ACHN (cell line): Measurements from ENCODE around the gene SLC45A1.

ENCODE experiments used
- DNase-seq: peaks from one replicate; pipeline ENCODE4 v3.0.0-alpha.2; 2015
- in situ Hi-C: cut with HindIII; loops from 2 replicates; pipeline ENCODE4 v1.10.0; 2017; ENCODE audit warnings: low sequenced_read_pairs, low pct_ligation_motif_present, low pct_unique_long_range_greater_than_20kb

SLC45A1 gene

DNA sequence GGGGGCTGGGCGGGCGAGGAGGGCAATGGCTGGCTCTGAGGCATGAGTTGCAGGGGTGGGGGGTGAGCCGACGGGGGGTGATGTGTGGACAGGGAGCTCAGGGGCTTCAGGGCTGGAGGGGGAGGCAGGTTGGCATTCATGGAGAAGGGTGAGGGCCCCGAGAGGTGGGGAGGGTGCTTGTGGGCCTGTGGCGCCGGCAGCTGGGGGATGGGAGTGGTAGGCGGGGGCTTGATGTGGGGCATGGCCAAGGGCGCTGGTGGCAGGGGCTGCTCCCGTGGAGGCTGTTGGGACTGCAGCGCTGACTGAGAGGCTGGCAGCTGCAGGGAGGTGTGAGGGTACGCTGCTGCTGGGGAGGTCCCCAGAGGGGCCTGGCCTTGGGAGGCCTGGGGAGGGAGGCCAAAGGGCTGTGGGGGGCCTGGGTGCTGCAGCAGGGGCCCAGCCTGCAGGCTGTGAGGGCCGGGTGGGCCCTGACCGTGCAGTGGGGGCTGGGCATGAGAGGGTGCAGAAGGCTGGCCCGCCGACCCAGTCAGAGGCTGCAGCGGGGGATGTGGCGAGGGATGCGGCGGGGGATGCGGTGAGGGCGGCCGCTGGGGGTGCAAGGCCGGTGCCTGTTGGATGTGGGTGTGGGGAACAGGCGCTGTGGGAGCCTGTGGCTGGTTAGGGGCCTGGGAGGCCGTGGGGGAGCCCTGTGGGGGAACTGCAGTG, 42.7 kb downstream of the SLC45A1 start:
- DNase-seq = no peak
- in situ Hi-C loops = no loop called here

DNA sequence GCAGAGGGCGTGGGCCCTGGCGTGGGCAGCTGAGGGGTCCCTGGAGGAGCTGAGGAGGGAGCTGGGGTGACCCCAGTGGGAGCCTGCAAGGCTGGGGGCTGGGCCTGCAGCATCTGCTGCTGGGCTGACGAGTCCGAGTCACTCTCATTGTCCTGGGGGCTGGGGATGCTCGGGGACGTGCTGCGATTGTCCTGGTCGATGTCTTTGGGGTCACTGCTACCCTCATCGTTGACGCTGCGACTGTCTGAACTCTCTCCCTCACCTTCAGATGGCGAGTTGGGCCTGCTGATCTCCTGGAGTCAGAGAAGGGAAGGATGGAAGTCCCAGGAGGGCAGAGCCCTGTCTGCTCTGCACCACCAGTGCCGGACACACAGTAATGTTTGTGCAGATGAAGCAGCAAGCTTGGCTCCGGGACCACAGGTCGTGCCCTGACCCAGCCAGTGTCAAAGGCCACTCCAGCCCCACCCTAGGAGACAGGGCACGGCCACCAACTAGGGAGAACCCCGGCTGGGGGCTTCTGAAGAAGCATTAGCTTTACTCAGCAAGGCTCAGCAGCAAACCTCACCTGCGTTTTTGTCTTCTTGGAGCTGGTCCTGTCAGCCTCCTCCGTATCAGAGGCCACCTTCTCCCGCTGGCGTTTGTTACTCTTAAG, 43.4 kb downstream of the SLC45A1 start:
- in situ Hi-C loops = no loop called here
- no peak for DNase-seq

DNA sequence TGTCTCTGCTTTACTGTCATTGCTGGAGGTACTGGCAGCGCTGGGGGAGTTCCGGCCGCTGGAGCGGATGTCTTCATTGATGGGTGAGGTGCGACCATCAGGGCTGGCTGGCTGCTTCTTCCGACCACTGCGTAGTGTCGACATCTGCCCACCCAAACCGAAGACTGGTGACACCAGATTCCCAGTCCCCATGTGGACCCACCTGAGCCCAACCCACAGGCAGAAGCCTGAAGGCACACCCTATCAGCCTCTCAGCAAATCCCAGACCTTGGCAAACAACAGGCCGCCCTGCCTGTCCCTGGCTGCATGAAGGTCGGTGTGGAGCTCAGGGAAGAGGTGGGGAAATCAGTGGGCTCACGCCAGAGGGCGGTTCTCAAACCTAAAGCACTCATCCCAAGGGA, 44.8 kb downstream of the SLC45A1 start:
- no peak for DNase-seq
- in situ Hi-C loops = no loop called here

DNA sequence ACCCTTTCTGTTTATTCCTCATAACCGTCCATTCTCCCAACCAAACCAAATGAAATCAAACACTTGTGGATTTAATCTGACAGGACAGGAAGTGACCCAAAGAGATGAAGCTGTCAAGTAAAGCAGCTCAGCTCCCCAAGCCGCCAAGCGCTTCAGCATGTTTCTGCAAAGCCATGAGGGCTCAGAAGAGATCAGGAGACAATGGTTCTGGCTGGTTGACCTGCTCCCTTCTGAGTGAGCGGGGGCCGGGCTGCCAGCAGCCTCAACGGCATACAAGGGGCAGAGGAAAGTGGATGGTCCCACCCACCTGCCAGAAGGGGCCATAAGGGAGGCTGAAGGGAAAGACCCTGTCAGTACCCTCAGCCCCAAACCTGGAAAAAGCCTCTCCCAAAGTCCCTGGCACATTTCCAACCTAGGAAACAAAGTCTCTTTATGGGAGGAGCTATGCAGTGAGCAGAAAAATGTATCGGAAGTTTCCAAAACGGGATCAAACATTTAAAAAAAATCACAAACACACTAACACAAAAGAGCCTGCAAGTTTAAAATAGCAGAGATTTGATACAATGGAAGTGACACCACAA, 45.4 kb downstream of the SLC45A1 start:
- in situ Hi-C loops = no loop called here

DNA sequence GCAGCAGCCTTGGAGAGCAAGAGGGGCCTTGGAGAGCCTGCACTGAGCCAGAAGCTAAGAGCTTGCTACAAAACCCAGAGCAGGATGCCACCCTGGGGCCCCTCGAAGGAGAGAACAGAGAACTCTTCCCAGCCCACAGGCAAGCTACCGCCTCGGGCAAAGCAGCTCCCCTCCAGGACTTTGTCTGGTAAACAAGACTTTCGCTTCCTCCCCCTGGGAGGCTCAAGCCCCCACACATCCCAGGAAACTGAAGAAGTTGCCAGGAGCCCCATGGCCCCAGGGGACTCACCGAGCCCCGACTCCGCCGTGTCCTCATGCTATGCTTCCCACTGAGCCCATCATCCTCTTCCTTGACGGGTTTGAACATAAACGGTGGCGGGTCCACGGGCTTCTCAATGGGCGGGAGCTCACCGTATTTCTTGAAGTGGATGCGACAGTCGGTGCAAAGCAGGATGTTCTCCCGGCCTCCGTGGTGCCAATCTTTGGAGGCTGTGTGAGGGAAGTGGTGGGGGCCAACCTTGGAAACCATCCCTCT, 45.9 kb downstream of the SLC45A1 start:
- in situ Hi-C loops = no loop called here
- DNase-seq = no peak

More for the DNA sequence above, 45.4 kb downstream of the SLC45A1 start:
- no peak for DNase-seq

DNA sequence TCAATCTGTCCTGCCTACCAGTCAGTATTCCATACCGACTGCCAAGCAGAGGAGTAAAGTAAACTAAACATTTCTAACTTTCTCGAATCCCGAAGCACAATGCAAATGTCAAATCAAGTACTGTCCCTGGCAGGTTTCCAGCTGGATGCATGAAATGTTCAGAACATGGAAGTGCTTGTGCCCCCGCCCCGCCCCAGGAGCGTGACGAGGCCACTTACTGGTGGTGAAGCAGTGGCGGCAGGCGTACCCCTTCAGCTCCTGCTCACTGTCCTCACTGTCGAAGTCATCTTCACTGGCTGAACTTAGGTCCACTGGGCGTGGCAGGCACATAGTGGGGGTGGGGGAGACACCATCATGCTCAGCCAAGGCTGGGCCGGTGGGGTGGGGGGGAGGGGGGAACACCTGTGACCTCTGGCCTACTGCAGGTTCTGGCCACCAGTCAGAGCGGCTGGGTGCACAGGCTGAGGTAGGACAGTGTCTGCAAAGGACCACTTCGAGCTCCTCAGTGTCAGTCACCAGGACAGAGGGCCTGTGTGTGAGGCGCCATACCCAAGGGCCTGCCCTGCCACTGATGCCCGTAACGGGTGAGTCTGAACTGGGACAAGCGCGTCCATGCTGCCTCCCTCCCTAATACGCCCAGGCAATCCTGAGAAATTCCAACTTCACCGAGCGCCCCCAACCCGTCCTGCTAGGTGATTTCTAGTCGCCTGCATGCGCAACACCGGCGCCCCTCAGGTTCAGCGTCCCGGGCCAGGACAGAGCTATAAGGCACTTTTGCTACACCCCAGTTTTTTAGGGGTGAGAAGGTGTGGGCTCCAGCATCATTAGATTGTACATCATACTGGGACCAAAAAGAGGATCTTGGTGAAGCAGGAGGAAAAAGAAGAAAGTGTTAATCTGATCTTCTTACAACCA, 46.9 kb downstream of the SLC45A1 start:
- in situ Hi-C loops = no loop called here

DNA sequence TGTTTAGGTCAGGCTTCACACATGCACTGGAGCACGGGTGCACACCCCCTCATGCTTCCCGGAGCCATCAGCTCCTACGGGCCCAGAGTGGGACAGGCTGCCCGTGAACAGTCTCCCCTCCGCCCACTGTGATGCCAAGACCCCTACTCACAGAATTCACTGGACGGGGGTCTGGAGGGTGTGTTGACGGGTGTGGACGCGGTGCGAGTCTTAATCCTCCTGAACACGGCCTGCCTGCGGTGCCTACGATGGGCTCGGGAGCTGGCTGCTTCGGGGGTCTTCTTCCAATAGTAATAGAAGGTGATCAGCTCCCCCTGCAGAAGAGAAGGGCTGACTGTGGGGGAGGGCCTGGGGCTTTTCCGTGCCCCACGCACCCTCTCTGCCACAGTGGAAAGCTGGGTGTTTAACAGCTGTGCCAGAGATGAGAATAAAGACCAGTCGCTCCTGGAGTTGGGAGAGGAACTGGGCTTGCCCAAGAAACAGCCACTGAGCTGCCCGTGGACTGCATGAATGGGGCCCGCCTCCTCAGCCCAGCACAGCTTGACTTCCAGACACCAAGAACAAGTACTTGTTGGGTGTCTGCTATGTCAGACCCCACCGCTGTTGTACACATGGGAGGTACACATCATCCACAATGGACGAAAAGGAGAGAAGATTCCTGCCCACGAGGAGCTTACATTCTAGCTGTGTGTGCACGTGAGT, 47.9 kb downstream of the SLC45A1 start:
- in situ Hi-C loops = no loop called here
- no peak for DNase-seq

More for the DNA sequence above, 46.9 kb downstream of the SLC45A1 start:
- no peak for DNase-seq

DNA sequence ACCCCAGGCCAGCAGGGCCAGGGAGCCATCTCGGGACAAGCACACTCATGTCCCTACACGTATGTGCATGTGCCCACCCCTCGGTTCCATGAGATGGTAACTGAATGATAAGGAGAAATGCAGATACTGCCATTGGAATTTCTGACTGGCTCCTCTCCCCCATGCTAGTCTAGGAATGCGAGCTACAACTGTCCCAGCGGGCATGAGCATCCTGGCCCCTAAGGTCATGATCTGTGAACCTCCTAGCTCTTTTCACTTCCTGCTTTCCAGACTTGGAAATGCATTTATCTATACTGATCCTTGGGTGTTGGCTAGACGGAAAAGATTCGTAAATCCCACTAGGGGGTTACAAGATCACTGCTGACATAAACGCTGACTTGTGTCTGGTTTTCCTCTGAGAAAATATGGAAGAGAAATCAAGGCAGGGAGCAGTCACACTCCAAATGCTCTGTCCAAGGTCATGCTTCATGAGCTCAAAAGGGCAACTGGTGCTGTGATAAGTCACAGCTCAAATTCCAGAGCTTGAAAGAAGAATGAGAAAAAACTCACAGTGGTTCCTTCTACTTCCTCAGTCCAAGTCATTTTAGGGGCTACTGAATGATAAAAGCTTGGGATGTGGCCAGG, 49.8 kb downstream of the SLC45A1 start:
- no peak for DNase-seq
- in situ Hi-C loops = no loop called here

DNA sequence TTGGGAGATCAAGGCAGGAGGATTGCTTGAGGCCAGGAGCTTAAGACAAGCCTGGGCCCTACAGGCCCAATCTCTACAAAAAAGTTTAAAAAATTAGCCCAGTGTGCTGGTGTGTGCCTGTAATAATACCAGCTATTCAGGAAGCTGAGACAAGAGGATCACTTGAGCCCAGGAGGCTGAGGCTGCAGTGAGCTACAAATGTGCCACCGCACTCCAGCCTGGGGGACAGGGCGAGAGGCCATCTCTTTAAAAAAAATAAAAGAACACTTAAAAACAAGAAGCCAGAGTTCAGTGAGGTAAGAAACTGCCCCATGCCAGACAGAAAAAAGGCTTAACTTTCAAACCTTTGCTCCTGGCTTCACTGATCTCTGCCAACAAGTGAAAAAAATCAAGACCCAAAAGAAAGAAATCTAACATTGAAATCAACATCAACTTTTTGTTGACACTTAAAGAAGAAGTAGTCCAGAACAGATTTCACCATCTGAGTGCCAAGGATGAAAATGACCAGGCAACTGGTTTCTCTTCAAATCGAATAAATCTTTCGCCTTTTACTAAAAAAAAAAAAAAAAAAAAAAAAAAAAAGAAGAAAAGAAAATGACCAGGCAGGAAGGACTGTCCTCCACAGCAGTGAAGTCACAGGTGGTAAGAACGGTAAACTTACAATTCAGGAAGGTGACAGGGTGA, 51.2 kb downstream of the SLC45A1 start:
- in situ Hi-C loops = no loop called here
- no peak for DNase-seq

DNA sequence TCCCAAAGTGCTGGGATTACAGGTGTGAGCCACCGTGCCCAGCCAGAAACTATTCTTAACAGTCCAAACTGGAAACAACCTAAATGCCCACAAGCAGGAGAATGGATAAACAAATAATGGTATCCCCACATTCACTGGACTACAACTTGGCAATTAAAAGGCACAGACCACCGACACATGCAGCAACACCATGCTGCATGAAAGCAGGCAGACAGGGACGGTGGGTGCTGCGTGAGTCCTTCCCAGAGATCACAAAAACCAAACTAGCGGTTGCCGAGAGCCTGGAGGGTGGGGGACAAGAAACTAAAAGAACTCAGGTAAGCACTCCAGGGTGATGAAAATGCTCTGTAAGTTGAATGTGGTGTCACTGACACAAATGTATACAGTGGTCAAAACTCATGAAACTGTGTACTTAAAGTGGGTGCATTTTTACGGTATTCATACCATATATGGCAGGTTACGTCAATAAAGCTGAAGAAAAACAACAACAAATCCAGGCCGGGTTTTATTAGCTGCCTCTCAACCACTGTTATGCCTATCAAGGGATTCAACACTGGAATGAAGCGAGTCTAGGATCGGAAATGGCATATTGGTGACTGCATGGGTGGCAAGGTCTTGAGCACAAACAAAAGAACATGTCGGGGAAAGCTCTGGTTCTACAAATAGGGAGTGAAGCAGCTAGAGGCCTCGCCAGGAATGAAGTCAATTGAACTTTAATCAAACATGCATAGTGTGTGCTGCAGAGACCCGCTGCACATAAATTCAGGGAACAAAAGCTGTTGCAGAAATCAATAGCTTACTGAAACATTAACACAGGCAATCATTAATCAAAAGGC, 52.4 kb downstream of the SLC45A1 start:
- in situ Hi-C loops = no loop called here

DNA sequence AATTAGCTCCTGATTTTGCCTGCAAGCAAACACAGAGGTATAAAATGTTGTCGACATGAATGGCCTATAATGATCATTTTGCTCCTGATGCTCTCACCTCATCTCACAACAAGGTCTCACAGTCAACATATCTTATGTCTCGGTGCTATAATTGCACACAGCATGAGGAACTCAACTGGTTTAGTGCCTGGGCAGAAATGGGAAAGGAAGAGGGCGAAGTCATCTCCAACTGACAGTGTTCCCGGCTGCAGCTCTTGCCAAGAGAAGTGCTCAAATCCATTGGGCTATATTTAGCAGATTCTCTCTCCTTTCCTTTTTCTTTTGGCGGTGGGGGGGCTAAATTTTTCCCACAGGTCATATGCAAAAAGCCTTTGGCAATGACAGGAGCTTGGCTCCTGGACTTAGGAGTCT, 53.0 kb downstream of the SLC45A1 start:
- DNase-seq = no peak
- in situ Hi-C loops = no loop called here

More for the DNA sequence above, 52.4 kb downstream of the SLC45A1 start:
- DNase-seq = no peak

DNA sequence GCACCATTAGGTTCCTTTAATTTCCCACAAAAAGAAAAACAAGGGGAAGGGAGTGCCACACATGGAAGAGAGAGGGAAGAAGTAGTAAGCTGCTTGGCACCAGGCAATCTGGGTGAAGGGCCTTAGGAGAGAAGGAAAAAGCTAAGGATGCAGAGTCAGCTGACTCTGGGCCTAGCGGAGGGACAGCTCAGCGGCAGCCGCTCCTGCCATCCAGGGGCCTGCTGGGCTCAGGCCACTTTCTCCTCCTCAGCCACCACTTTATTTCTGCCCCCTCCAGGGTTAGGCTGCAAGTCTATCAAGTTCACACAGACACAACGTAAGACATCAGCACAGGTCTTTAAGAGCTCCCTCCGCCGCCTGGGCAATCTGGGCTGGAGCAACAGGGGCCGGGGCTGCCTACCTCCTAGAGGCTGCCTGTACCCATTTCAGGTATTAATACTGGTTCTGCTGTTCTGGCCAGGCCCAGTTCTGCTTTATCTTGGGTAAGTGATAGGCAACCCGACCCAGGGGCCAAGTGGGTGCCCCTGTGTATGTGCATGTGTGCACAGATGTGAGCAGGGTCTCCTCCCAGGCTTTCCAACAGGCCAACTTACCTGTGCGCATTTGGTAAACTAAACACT, 53.6 kb downstream of the SLC45A1 start:
- in situ Hi-C loops = no loop called here

DNA sequence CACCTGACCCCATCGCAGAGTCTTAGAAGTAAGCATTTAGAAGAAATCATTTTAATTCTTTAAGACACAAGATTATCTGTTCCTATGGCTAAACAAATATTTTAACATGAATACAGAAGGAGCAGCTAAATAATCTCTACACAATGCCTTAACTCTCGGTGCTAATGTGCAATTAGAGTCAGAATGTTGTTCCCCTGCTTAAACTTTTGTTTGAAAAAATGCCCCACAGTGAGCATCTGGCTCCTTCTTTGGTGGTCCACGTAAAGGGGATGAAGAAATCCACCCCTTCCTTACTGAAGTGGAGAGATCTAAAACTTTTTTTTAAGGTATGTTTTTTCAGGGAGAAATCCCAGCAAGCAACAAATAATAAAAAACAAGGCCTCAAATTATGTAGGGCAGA, 55.2 kb downstream of the SLC45A1 start:
- in situ Hi-C loops = no loop called here
- DNase-seq = no peak

More for the DNA sequence above, 53.6 kb downstream of the SLC45A1 start:
- no peak for DNase-seq

DNA sequence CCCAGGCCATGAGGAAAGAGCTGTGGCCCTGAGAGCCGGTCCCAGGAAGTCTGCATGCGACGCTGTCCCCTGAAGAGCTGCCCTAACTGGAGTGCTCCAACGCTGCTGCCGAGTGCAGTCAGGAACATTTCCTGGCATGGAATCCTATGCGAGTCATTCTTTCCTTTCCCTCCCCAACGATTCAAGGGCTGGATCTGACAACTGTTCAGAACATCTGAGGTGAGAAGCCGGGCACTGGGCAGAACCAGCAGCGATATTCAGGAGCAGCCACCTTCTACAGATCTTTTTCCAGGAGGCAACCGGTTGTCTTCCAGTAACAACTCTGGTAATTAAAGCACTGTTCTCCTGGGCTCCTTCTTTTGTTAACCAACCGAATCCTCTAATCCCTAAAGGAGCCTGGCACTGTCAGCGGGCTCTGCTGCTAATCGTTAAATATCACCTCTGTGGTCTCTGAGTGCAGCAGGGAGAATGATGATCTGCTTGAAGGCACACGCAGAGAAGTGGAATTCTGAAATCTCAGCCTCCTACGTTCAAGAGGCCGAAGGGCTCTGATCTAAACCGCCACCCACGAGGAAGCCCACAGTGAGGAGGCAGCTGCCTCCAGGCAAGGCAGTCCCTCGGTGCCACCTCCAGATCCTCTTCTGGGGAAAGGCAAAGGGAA, 55.8 kb downstream of the SLC45A1 start:
- peak; percentile 83 for DNase-seq
- in situ Hi-C loops = no loop called here

DNA sequence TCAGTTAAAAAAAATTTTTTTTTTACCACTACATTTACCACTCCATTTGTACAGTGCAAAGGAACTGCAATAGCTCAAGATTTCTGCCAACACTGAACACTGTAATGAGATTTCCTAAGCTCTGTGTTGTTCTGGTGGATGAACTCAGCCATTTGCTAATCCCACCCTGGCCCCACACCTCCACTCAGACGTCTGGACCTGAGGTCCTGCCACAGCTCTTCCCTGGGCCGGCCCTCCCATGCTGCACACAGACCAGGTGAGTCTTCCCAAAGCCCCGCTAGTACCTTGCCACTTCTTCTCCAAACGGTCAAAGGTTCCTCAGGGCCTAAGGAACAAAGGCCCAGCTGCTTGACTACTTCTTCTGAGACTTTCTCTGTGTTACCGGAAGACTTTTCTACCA, 56.4 kb downstream of the SLC45A1 start:
- no peak for DNase-seq
- in situ Hi-C loops = no loop called here

DNA sequence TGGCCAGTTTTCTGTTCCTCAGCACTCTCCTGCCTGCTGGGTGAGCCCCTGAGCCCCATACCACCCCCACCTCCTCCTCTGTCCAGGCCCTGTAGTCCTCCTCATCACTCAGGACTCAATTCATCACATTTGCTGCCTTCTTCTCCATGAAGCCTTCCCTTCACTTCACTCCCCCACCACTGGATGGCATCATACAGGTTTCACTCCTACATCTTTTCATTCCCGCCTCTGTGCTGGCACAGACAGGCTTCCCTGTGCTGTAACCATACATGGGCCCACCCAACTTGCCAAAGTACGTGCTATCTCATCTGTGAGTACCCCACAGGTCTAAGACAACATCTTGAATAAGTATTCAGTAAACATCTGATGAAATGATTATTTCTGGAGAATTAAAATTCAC, 56.9 kb downstream of the SLC45A1 start:
- in situ Hi-C loops = no loop called here
- peak; percentile 64 for DNase-seq
